Ascending aorta (tissue), 2 donors: ENCODE results near the gene CUL1. TPM values are rescaled to one million over a fixed set of nuclear protein-coding genes. Genes with fewer than 3 reads are reported as not detected.
"Not testable (repeated sequence)": the region's sequence is repeated elsewhere in the genome, so short reads cannot be mapped to it uniquely, and the experiment has no call there.

Experiments
- DNase-seq, 2 donors: peaks; one replicate each; pipeline ENCODE4 v3.0.0-alpha.2; 2019; ENCODE audit warnings: low spot score in 2 of 2
- H3K27ac ChIP-seq, 2 donors: fragments of 200-600 bp; sonication (generic); one replicate each; pipeline ENCODE4 v1.5.1; 2016 to 2017; ENCODE audit warnings: mild to moderate bottlenecking in 1 of 2
- H3K27me3 ChIP-seq: fragments of 200-600 bp; sonication (generic); one replicate; pipeline ENCODE4 v1.5.1; 2017
- H3K36me3 ChIP-seq, 2 donors: fragments of 200-600 bp; sonication (generic); one replicate each; pipeline ENCODE4 v1.5.1; 2016
- H3K4me1 ChIP-seq, 2 donors: fragments of 200-600 bp; sonication (generic); one replicate each; pipeline ENCODE4 v1.5.1; 2016 to 2017; ENCODE audit warnings: mild to moderate bottlenecking in 1 of 2
- H3K4me3 ChIP-seq, 2 donors: fragments of 200-600 bp; sonication (generic); one replicate each; pipeline ENCODE4 v1.5.1; 2016 to 2017; ENCODE audit warnings: mild to moderate bottlenecking in 1 of 2
- H3K9me3 ChIP-seq, 2 donors: fragments of 200-600 bp; sonication (generic); one replicate each; pipeline ENCODE4 v1.5.1; 2016
- CTCF ChIP-seq, 3 experiments: fragments of 200-600 bp in 2 of 3; fragments of 450-650 bp in 1 of 3; sonication (generic) in 2 of 3; IDR thresholded peaks; one replicate each; pipeline ENCODE4 v1.5.1; 2016 to 2019; ENCODE audit warnings: antibody characterized with exemption in 3 of 3, mild to moderate bottlenecking in 1 of 3, moderate library complexity in 1 of 3
- intact Hi-C: fragments of 100-400 bp; cut with DNase I; formaldehyde crosslinking; loops from one replicate; pipeline ENCODE4 v1.15.1; 2023
- total RNA-seq: library from RNA; depleted of rRNA; stranded (reverse); fragments of >200 nt; gene quantifications from one replicate; pipeline ENCODE4 v1.1.0, GENCODE V29; 2016

Gene CUL1
- total RNA-seq, 1 donor from 2014 or later: 16.3 TPM

- intact Hi-C loops: no loop called here
- TF ChIP-seq CTCF (IDR thresholded peaks at IDR 0.05): no peak
- no peak overlapping the region for H3K4me3 ChIP-seq
- H3K36me3 ChIP-seq: no peaks in the 10 kb centered on the region
- H3K4me1 ChIP-seq: peaks cover 4 to 53% of the 10 kb centered on the region in 2 donors
- H3K9me3 ChIP-seq: no peaks in the 10 kb centered on the region
- H3K27ac ChIP-seq: no peak overlapping the region
- DNase-seq: no peak
- H3K27me3 ChIP-seq: no peaks in the 10 kb centered on the region
Observed at GRCh38 chr7:148704970-148705369, 6.3 kb downstream of the CUL1 start.

GRCh38 chr7:148706368-148706767 lies 7.7 kb downstream of the CUL1 start:
- H3K9me3 ChIP-seq: no peaks in the 10 kb centered on the region
- no peak overlapping the region for H3K4me3 ChIP-seq
- no peak overlapping the region for H3K27ac ChIP-seq
- H3K4me1 ChIP-seq: peaks cover under 1 to 47% of the 10 kb centered on the region in 2 donors
- intact Hi-C loops: no loop called here
- H3K27me3 ChIP-seq: no peaks in the 10 kb centered on the region
- no peak for DNase-seq
- no peaks in the 10 kb centered on the region for H3K36me3 ChIP-seq
- TF ChIP-seq CTCF (IDR thresholded peaks at IDR 0.05): no peak

- Histone ChIP-seq H3K9me3 (no peaks in the 10 kb centered on the region), H3K27me3 (no peaks in the 10 kb centered on the region), H3K36me3 (no peaks in the 10 kb centered on the region), H3K4me3 (no peak overlapping the region), H3K4me1 (peaks cover 0 to 29% of the 10 kb centered on the region in 2 donors), H3K27ac (no peak overlapping the region)
- intact Hi-C loops: no loop called here
- no peak for DNase-seq
- no peak for TF ChIP-seq CTCF (IDR thresholded peaks at IDR 0.05)
Observed at GRCh38 chr7:148708026-148708885, 9.6 kb downstream of the CUL1 start.

GRCh38 chr7:148709014-148709413 lies 10.3 kb downstream of the CUL1 start:
- no peaks in the 10 kb centered on the region for H3K27me3 ChIP-seq
- peaks cover 0 to 25% of the 10 kb centered on the region in 2 donors for H3K4me1 ChIP-seq
- TF ChIP-seq CTCF (IDR thresholded peaks at IDR 0.05): no peak
- DNase-seq: no peak
- intact Hi-C loops: no loop called here
- no peak overlapping the region for H3K4me3 ChIP-seq
- no peaks in the 10 kb centered on the region for H3K36me3 ChIP-seq
- H3K27ac ChIP-seq: no peak overlapping the region
- no peaks in the 10 kb centered on the region for H3K9me3 ChIP-seq

GRCh38 chr7:148710426-148710825 lies 11.7 kb downstream of the CUL1 start:
- intact Hi-C loops: not testable (repeated sequence)

GRCh38 chr7:148711191-148712102 lies 12.7 kb downstream of the CUL1 start:
- no peak overlapping the region for H3K4me3 ChIP-seq
- intact Hi-C loops: no loop called here
- peaks cover 0 to 12% of the 10 kb centered on the region in 2 donors for H3K4me1 ChIP-seq
- H3K27ac ChIP-seq: no peak overlapping the region
- H3K9me3 ChIP-seq: no peaks in the 10 kb centered on the region
- H3K36me3 ChIP-seq: no peaks in the 10 kb centered on the region
- no peaks in the 10 kb centered on the region for H3K27me3 ChIP-seq
- no peak for DNase-seq
- TF ChIP-seq CTCF (IDR thresholded peaks at IDR 0.05): no peak

More at GRCh38 chr7:148710426-148710825, 11.7 kb downstream of the CUL1 start:
- H3K36me3 ChIP-seq, H3K4me3 ChIP-seq, H3K9me3 ChIP-seq, H3K27me3 ChIP-seq, DNase-seq, H3K27ac ChIP-seq: not testable (repeated sequence)
- H3K4me1 ChIP-seq: peaks cover 0 to 20% of the 10 kb centered on the region in 2 donors
